HL-60 (cell line): ENCODE results near the gene TMEM151A.

Source experiments
- POLR2AphosphoS5 ChIP-seq: IDR thresholded peaks from 2 replicates; pipeline ENCODE4 v1.6.1; 2012; ENCODE audit warnings: low read depth
- SPI1 ChIP-seq: IDR thresholded peaks from 2 replicates; pipeline ENCODE4 v1.6.1; 2012; ENCODE audit warnings: low read depth, mild to moderate bottlenecking, borderline replicate concordance
- TF ChIP-seq, protein P1 (sequence below): IDR thresholded peaks from one replicate; pipeline ENCODE4 v1.5.1; 2011; ENCODE audit warnings: low read length, control low read depth, inconsistent platforms; ENCODE audit not compliant: insufficient read depth

- TF ChIP-seq, protein P1, sequence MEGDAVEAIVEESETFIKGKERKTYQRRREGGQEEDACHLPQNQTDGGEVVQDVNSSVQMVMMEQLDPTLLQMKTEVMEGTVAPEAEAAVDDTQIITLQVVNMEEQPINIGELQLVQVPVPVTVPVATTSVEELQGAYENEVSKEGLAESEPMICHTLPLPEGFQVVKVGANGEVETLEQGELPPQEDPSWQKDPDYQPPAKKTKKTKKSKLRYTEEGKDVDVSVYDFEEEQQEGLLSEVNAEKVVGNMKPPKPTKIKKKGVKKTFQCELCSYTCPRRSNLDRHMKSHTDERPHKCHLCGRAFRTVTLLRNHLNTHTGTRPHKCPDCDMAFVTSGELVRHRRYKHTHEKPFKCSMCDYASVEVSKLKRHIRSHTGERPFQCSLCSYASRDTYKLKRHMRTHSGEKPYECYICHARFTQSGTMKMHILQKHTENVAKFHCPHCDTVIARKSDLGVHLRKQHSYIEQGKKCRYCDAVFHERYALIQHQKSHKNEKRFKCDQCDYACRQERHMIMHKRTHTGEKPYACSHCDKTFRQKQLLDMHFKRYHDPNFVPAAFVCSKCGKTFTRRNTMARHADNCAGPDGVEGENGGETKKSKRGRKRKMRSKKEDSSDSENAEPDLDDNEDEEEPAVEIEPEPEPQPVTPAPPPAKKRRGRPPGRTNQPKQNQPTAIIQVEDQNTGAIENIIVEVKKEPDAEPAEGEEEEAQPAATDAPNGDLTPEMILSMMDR: no peak
- TF ChIP-seq POLR2AphosphoS5 (no peak; the same call in 1 of the 2 replicates), SPI1 (no peak)
Measured at GRCh38 chr11:66267379-66268243, 24.1 kb upstream of the TMEM151A start.
